Stimulated activated effector memory CD8-positive, alpha-beta T cell treated with anti-CD3 and anti-CD28 coated beads, Interleukin-12 subunit alpha, Interleukin-12 subunit beta, amount 100 ng/mL, for 72 hours (primary cell): Measurements from ENCODE around the gene CDYL2.

Experiments
- ATAC-seq: fragments of 150-1000 bp; cut with Tn5 transposase; 2 replicates; pipeline ENCODE4 v1.10.0; 2021
- DNase-seq, 2 donors: peaks; one replicate each; pipeline ENCODE4 v3.0.0; 2021 to 2022; ENCODE audit warnings: low spot score in 2 of 2
- H3K27ac Mint-ChIP-seq: one replicate; pipeline ENCODE4 v1.8.0; 2022; ENCODE audit warnings: mild to moderate bottlenecking, mixed read lengths
- H3K36me3 Mint-ChIP-seq: one replicate; pipeline ENCODE4 v1.8.0; 2022; ENCODE audit warnings: mild to moderate bottlenecking, mixed read lengths
- H3K4me1 Mint-ChIP-seq: one replicate; pipeline ENCODE4 v1.8.0; 2022; ENCODE audit warnings: mixed read lengths
- H3K4me3 Mint-ChIP-seq: one replicate; pipeline ENCODE4 v1.8.0; 2022; ENCODE audit warnings: mild to moderate bottlenecking, mixed read lengths
- H3K9me3 Mint-ChIP-seq: one replicate; pipeline ENCODE4 v1.8.0; 2022; ENCODE audit warnings: mixed read lengths

Gene CDYL2

DNA sequence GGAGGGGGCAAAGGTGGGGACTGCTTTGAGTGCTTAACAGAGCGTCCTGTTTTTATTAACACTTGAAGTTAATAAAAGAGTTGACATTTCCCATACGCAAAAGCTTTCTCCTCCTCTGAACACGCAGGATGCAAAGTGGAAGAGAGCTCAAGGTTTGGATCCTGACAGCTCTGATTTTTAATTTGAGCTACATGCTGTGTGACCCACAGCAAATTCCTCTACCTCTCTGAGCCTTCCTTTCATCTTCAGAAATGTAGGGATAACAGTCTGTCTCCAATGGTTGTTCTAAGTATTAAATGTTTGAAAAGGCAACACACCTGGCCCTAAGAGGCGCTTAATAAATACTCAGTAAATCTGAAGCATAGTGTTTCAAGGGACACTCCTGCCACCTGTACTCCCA lies 93.0 kb downstream of the CDYL2 start:
- Mint-ChIP-seq H3K4me1 (no peaks in the 10 kb centered on the region), H3K36me3 (no peaks in the 10 kb centered on the region), H3K27ac (no peak overlapping the region), H3K9me3 (no peaks in the 10 kb centered on the region), H3K4me3 (no peak overlapping the region)
- DNase-seq (no peak), ATAC-seq (no peak)

DNA sequence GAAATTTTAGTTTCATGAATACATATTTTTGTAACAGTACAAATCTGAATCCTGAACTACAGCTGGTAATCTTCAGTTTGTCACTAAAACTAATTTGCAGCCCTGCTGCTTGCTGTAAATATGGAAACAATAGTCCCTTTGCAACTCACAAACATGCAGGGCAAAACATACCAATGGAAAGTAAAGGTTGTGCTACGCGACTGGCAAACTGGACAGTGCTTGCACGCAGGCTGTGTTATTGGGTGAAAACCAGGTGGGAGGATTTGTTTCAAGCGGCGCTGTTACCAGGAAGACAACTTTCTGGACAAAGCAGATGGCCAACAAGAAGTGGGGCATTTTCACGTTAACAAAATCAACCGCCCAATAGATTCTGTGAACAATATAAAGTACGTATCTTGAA lies 93.5 kb downstream of the CDYL2 start:
- H3K27ac Mint-ChIP-seq = no peak overlapping the region
- H3K4me1 Mint-ChIP-seq = no peaks in the 10 kb centered on the region
- no peaks in the 10 kb centered on the region for H3K9me3 Mint-ChIP-seq
- ATAC-seq = no peak
- no peak for DNase-seq
- H3K36me3 Mint-ChIP-seq = no peaks in the 10 kb centered on the region
- H3K4me3 Mint-ChIP-seq = no peak overlapping the region

DNA sequence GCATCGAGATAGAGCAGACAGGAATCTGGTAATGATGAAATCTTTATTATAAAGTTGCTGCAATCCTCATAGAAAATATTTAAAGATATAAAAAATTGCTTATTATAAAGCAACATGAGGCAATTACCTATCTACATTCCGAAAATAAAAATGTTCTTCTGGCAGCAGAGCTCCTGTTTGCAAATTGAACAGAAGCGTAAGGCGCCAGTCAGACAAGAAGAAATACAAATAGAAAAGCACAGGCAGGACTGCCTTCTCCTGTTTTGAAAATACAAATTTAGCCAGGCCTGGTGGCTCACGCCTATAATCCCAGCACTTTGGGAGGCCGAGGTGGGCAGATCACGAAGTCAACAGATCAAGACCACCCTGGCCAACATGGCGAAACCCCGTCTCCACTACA lies 95.6 kb downstream of the CDYL2 start:
- H3K4me1 Mint-ChIP-seq = peaks cover 9% of the 10 kb centered on the region
- no peak overlapping the region for H3K27ac Mint-ChIP-seq
- DNase-seq = no peak
- H3K36me3 Mint-ChIP-seq = no peaks in the 10 kb centered on the region
- no peak overlapping the region for H3K4me3 Mint-ChIP-seq
- ATAC-seq = no peak
- H3K9me3 Mint-ChIP-seq = peaks cover 3% of the 10 kb centered on the region

- ATAC-seq (no peak), DNase-seq (no peak)
- Mint-ChIP-seq H3K4me3 (no peak overlapping the region), H3K36me3 (no peaks in the 10 kb centered on the region), H3K4me1 (peaks cover 11% of the 10 kb centered on the region), H3K27ac (no peak overlapping the region), H3K9me3 (peaks cover 3% of the 10 kb centered on the region)
These were observed 96.7 kb downstream of the CDYL2 start for GRCh38 chr16:80707686-80708085.

- no peak overlapping the region for H3K4me3 Mint-ChIP-seq
- H3K9me3 Mint-ChIP-seq = peaks cover 3% of the 10 kb centered on the region
- ATAC-seq (no peak), DNase-seq (no peak)
- no peaks in the 10 kb centered on the region for H3K36me3 Mint-ChIP-seq
- H3K27ac Mint-ChIP-seq = no peak overlapping the region
- peaks cover 11% of the 10 kb centered on the region for H3K4me1 Mint-ChIP-seq
These were observed 98.8 kb downstream of the CDYL2 start for GRCh38 chr16:80705596-80705995.

GRCh38 chr16:80704751-80705505 lies 99.5 kb downstream of the CDYL2 start:
- H3K4me1 Mint-ChIP-seq = peaks cover 11% of the 10 kb centered on the region
- H3K4me3 Mint-ChIP-seq = no peak overlapping the region
- ATAC-seq (no peak), DNase-seq (no peak)
- no peak overlapping the region for H3K27ac Mint-ChIP-seq
- H3K36me3 Mint-ChIP-seq = no peaks in the 10 kb centered on the region
- H3K9me3 Mint-ChIP-seq = peaks cover 3% of the 10 kb centered on the region

- H3K36me3 Mint-ChIP-seq = no peaks in the 10 kb centered on the region
- H3K27ac Mint-ChIP-seq = no peak overlapping the region
- H3K4me3 Mint-ChIP-seq = no peak overlapping the region
- ATAC-seq (no peak), DNase-seq (no peak)
- peaks cover 3% of the 10 kb centered on the region for H3K9me3 Mint-ChIP-seq
- H3K4me1 Mint-ChIP-seq = peaks cover 16% of the 10 kb centered on the region
These were observed 101.0 kb downstream of the CDYL2 start for GRCh38 chr16:80703131-80704071.

GRCh38 chr16:80702696-80703095 lies 101.7 kb downstream of the CDYL2 start:
- no peak overlapping the region for H3K4me3 Mint-ChIP-seq

GRCh38 chr16:80700558-80700957 lies 103.8 kb downstream of the CDYL2 start:
- DNase-seq (no peak), ATAC-seq (no peak)
- Mint-ChIP-seq H3K4me1 (peaks cover 17% of the 10 kb centered on the region), H3K36me3 (no peaks in the 10 kb centered on the region), H3K27ac (no peak overlapping the region), H3K4me3 (no peak overlapping the region), H3K9me3 (peaks cover 11% of the 10 kb centered on the region)

More at GRCh38 chr16:80702696-80703095, 101.7 kb downstream of the CDYL2 start:
- no peak for DNase-seq
- H3K9me3 Mint-ChIP-seq = peaks cover 3% of the 10 kb centered on the region
- ATAC-seq = no peak
- no peaks in the 10 kb centered on the region for H3K36me3 Mint-ChIP-seq
- peaks cover 17% of the 10 kb centered on the region for H3K4me1 Mint-ChIP-seq
- no peak overlapping the region for H3K27ac Mint-ChIP-seq

GRCh38 chr16:80695020-80695419 lies 109.4 kb downstream of the CDYL2 start:
- Mint-ChIP-seq H3K4me1 (peaks cover 41% of the 10 kb centered on the region), H3K9me3 (peaks cover 11% of the 10 kb centered on the region), H3K36me3 (no peaks in the 10 kb centered on the region), H3K27ac (no peak overlapping the region), H3K4me3 (no peak overlapping the region)
- no peak for ATAC-seq
- DNase-seq = no peak

GRCh38 chr16:80693553-80693952 lies 110.8 kb downstream of the CDYL2 start:
- Mint-ChIP-seq H3K4me1 (peaks cover 38% of the 10 kb centered on the region), H3K4me3 (no peak overlapping the region), H3K9me3 (peaks cover 11% of the 10 kb centered on the region), H3K36me3 (no peaks in the 10 kb centered on the region), H3K27ac (no peak overlapping the region)
- ATAC-seq (peak; percentile 85), DNase-seq (no peak)

- no peaks in the 10 kb centered on the region for H3K36me3 Mint-ChIP-seq
- no peak overlapping the region for H3K27ac Mint-ChIP-seq
- peaks cover 35% of the 10 kb centered on the region for H3K4me1 Mint-ChIP-seq
- DNase-seq (no peak), ATAC-seq (no peak)
- peak overlapping the region; percentile 21 for H3K4me3 Mint-ChIP-seq
- peaks cover 11% of the 10 kb centered on the region for H3K9me3 Mint-ChIP-seq
These were observed 112.1 kb downstream of the CDYL2 start for GRCh38 chr16:80692270-80692669.

GRCh38 chr16:80691111-80691741 lies 113.2 kb downstream of the CDYL2 start:
- no peaks in the 10 kb centered on the region for H3K36me3 Mint-ChIP-seq
- peaks cover 35% of the 10 kb centered on the region for H3K4me1 Mint-ChIP-seq
- DNase-seq (peak in 1 of 2 donors; percentile 34), ATAC-seq (no peak)
- H3K9me3 Mint-ChIP-seq = peaks cover 8% of the 10 kb centered on the region
- H3K27ac Mint-ChIP-seq = no peak overlapping the region
- no peak overlapping the region for H3K4me3 Mint-ChIP-seq

- no peaks in the 10 kb centered on the region for H3K36me3 Mint-ChIP-seq
- DNase-seq (peak in 1 of 2 donors; percentile 30), ATAC-seq (no peak)
- no peak overlapping the region for H3K4me3 Mint-ChIP-seq
- no peaks in the 10 kb centered on the region for H3K9me3 Mint-ChIP-seq
- H3K27ac Mint-ChIP-seq = no peak overlapping the region
- H3K4me1 Mint-ChIP-seq = peaks cover 28% of the 10 kb centered on the region
These were observed 114.9 kb downstream of the CDYL2 start for GRCh38 chr16:80689487-80689886.

- Mint-ChIP-seq H3K4me3 (no peak overlapping the region), H3K9me3 (no peaks in the 10 kb centered on the region), H3K27ac (no peak overlapping the region), H3K36me3 (no peaks in the 10 kb centered on the region), H3K4me1 (peaks cover 22% of the 10 kb centered on the region)
- DNase-seq (no peak), ATAC-seq (no peak)
These were observed 116.8 kb downstream of the CDYL2 start for GRCh38 chr16:80687606-80688005.
